HG03196 (cell line): Measurements from ENCODE around the gene HCFC2.

ENCODE experiments used
- ATAC-seq: cut with Tn5 transposase; IDR thresholded peaks from one replicate; pipeline ENCODE4 v1.9.1; 2021; ENCODE audit not compliant: unreplicated experiment

Gene HCFC2

DNA sequence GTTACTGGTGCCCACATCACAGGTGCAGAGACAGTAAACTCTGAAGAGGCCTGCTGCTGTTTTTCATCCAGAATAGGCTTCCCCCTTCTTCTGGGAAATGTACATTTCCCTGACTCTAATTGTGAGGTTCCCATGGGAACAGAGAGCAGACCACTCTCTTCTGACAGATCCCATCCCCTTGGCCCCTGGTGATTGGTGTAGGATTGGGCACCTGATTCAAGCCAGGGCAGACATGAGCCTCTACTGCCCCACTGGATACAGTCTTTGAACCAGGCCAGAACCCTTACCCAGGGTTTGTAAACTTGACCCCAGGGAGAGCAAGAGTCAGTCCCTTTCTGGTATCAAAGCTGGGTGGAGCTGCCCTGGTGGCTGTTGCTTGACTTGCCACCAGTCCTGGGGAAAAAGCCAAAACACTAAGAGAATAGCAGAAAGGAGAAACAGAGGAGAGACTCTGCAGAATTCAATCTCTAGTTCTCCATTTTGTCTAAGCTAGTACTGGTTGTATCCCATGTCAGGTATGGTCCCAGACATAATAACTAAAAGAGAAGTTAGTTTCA is 88.4 kb downstream of the HCFC2 start:
- ATAC-seq: no peak

DNA sequence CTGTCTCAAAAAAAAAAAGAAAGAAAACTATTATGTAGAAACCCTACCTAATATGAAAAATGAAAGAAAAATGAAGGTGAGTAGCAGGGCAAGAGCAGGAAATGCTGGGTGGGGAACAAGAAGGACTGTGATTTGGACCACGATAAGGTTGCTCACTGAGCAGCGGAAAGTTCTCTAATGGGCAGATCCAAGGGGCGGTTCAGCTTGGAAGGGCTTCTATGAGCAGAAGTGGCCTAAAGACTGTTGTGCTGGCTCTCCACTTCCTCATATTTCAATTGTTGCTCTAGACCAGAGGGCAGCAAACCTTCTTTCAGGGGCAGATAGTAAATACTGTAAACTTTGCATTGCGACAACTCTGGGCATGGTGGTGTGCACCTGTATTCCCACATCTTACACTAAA is 90.0 kb downstream of the HCFC2 start:
- no peak for ATAC-seq

DNA sequence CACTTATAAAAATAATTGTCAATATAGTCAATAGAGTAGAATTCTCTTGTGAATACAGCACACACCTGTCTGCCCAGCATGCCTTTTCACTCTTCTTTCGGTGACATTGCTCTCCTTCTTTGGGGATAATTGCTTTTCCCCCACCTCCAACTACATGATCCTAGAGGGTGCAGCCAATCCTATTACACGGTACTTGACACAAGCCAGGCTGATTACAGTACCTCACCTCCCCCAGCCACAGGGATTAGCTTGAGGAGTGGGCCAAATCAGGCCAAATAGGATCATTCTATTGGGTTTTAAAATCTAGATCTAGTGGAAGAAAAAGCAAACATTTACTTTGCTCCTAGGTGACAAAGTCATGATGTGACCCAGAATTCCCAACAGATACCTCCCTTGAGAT is 90.5 kb downstream of the HCFC2 start:
- ATAC-seq: no peak
